ENCODE measurements around the gene PLEKHN1. TPM values are rescaled to one million over a fixed set of nuclear protein-coding genes. Genes with fewer than 3 reads are reported as not detected.

The PLEKHN1 gene
- total and polyA plus RNA-seq, 8 donors: 0.16 to 2.8 (median 0.47) TPM

DNA sequence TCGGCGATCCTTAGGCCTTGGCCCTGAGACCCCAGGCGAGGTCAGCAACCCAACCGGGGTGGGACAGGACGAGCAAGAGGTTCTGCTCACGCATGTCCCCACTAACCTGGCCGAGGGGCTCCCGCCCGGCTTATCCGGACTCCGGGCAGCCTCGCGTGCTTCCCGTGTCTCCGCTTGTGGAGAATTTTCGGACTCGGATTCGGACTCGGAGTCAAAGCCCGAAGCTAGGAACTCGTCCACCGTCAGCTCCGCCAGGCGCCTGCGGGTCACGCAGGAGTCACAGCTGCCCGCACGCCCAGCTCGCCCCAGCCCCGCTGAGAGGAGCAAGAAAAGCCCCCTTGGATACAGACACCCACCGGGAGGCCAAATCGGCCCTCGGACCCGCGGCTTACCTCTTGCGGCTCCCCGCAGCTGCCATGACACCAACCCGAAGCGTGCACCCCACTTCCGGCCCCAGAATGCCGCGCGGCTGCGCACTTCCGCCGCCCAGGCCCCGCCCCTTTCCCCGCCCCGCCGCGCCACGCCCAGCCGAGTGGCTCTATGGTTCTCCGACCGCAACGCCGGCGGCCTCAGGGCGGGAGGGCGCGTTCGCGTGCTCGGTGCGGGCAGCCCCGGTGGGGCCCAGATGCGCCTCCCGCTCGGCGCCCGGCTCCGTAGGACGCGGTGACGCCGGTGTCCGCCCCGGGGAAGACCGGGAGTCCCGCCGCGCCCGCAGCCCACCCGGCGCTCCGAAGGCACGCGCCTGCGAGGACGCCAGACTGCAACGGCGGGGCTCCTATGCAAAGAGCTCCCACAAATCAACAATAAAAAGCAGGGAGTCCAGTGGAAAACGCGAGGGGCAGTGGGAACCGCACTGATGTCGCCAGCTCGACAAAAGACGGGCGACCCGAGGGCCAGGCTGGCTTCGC lies 7.2 kb upstream of the PLEKHN1 start, which contains the start of gene NOC2L:
NOC2L (minus strand) TSS at position 434 of the 908 bp plus-strand sequence; CDS start at position 418, 16 bp downstream.
- Histone ChIP-seq H3K4me1 (peaks cover 3 to 9% (median 8%) of the 10 kb centered on the region in 3 donors), H3K9me3 (no peaks in the 10 kb centered on the region), H3K27ac (no peak within 1 kb of the TSS), H3K36me3 (peaks cover 0 to 27% (median 11%) of the 10 kb centered on the region in 3 donors), H3K4me3 (peak within 1 kb of the TSS; percentile 97 to 100 (median 99)), H3K27me3 (no peaks in the 10 kb centered on the region)
- WGBS, 2 donors: 4 to 6% methylated on average over 80 to 101 of the region's 101 CpGs
- FAIRE-seq (no peak), DNase-seq (peak; percentile 89 to 100 (median 97)), ATAC-seq (peak; percentile 94 to 97 (median 96))
- TF ChIP-seq CTCF (IDR thresholded peaks at IDR 0.05): no peak
- intact Hi-C loops (cut with DNase I): no loop called here

DNA sequence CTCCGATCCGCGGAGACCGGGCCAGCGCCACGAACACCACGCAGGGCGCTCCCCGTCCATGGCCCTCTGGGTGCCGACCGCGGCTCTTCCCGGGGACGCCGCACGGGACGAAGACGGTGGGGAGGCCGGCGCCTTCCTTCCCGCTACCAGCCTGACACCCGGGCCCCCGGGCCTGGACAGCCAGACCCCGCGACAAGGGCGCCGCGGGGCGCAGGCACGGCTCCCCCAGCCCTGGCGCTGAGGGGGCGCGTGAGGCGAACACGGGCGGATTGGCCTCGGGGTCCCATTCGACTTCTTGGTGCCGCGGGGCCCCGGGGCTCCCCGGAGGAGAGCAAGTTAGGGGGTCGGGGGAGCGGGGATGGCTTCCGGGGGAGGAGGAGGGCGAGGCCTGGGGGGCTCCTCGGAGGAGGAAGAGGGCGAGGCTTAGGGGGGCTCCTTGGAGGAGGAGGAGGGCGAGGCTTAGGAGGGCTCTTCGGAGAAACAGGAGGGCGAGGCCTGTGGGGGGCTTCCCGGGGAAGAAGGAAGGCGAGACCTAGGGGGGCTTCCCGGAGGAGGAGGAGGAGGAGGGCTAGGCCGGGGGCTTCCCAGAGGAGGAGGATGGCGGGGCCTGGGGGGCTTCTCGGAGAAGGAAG lies 6.4 kb upstream of the PLEKHN1 start:
- H3K9me3 ChIP-seq: no peaks in the 10 kb centered on the region
- intact Hi-C loops (cut with DNase I): no loop called here

GRCh38 chr1:960363-961131 lies 5.7 kb upstream of the PLEKHN1 start, which contains the start of gene KLHL17:
TSS of gene KLHL17 (plus strand) at chr1:960584. CDS start at chr1:960694, 110 bp downstream.
- H3K4me3 ChIP-seq: peak within 1 kb of the TSS; percentile 53 to 100 (median 99)
- no peak for FAIRE-seq
- no peaks in the 10 kb centered on the region for H3K9me3 ChIP-seq
- ATAC-seq: peak; percentile 70 to 77 (median 70)
- H3K36me3 ChIP-seq: peaks cover 0 to 12% (median 9%) of the 10 kb centered on the region in 3 donors
- H3K27me3 ChIP-seq: no peaks in the 10 kb centered on the region
- peaks cover 3 to 9% (median 8%) of the 10 kb centered on the region in 3 donors for H3K4me1 ChIP-seq
- H3K27ac ChIP-seq: no peak within 1 kb of the TSS
- intact Hi-C loops (cut with DNase I): no loop called here
- 0 to 1% methylated on average over 36 to 109 of the region's 109 CpGs for WGBS, 2 donors
- peak in 5 of 6 donors; percentile 61 to 92 (median 67) for DNase-seq
- TF ChIP-seq CTCF (IDR thresholded peaks at IDR 0.05): no peak

More for the DNA sequence above, 6.4 kb upstream of the PLEKHN1 start:
- Histone ChIP-seq H3K27me3 (no peaks in the 10 kb centered on the region), H3K4me1 (peaks cover 3 to 9% (median 8%) of the 10 kb centered on the region in 3 donors), H3K36me3 (peaks cover 0 to 19% (median 9%) of the 10 kb centered on the region in 3 donors), H3K4me3 (peak overlapping the region; percentile 53 to 100 (median 99)), H3K27ac (no peak overlapping the region)
- no peak for FAIRE-seq
- peak in 2 of 4 donors; percentile 4 to 10 for ATAC-seq
- WGBS, 2 donors: 20 to 26% methylated on average over 42 to 57 of the region's 57 CpGs
- no peak for DNase-seq
- no peak for TF ChIP-seq CTCF (IDR thresholded peaks at IDR 0.05)

DNA sequence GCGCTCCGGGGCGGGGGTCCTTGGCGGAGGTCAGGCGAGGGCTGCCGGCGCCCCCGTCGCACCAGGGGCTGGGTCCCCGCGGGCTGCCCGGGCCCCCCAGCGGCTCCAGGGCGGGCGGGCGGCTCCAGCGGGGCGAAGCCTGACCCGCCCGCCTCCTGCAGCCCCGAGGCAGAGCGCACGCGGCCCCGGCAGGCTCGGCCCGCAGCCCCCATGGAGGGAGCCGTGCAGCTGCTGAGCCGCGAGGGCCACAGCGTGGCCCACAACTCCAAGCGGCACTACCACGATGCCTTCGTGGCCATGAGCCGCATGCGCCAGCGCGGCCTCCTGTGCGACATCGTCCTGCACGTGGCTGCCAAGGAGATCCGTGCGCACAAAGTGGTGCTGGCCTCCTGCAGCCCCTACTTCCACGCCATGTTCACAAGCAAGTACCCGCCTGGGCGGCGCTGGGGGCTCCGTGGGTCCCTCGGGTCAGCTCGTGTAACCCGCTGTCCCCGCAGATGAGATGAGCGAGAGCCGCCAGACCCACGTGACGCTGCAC lies 5.1 kb upstream of the PLEKHN1 start:
- H3K4me3 ChIP-seq: peak overlapping the region; percentile 53 to 100 (median 64)
- H3K27me3 ChIP-seq: no peaks in the 10 kb centered on the region
- DNase-seq: no peak
- intact Hi-C loops (cut with DNase I): no loop called here
- no peak for FAIRE-seq
- H3K36me3 ChIP-seq: peaks cover 0 to 8% (median 5%) of the 10 kb centered on the region in 3 donors
- WGBS, 2 donors: 37 to 45% methylated on average over 45 to 56 of the region's 56 CpGs
- ATAC-seq: no peak
- no peaks in the 10 kb centered on the region for H3K9me3 ChIP-seq
- H3K4me1 ChIP-seq: peaks cover 3 to 12% (median 9%) of the 10 kb centered on the region in 3 donors
- TF ChIP-seq CTCF (IDR thresholded peaks at IDR 0.05): no peak
- no peak overlapping the region for H3K27ac ChIP-seq
